Measurements from ENCODE around the gene VMP1.

GRCh38 chr17:59723607-59724006 lies 16.2 kb downstream of the VMP1 start:
- TF ChIP-seq, protein P1, sequence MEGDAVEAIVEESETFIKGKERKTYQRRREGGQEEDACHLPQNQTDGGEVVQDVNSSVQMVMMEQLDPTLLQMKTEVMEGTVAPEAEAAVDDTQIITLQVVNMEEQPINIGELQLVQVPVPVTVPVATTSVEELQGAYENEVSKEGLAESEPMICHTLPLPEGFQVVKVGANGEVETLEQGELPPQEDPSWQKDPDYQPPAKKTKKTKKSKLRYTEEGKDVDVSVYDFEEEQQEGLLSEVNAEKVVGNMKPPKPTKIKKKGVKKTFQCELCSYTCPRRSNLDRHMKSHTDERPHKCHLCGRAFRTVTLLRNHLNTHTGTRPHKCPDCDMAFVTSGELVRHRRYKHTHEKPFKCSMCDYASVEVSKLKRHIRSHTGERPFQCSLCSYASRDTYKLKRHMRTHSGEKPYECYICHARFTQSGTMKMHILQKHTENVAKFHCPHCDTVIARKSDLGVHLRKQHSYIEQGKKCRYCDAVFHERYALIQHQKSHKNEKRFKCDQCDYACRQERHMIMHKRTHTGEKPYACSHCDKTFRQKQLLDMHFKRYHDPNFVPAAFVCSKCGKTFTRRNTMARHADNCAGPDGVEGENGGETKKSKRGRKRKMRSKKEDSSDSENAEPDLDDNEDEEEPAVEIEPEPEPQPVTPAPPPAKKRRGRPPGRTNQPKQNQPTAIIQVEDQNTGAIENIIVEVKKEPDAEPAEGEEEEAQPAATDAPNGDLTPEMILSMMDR (IDR thresholded peaks at IDR 0.05), result no peak
- no peak for TF ChIP-seq POLR2A (IDR thresholded peaks at IDR 0.05)
